GM12878 (cell line): Measurements from ENCODE around the gene SORT1. TPM values are rescaled to one million over a fixed set of nuclear protein-coding genes. Genes with fewer than 3 reads are reported as not detected.

Experiments used
- BHLHE40 ChIP-seq, 2 experiments: fragments of 450-650 bp in 1 of 2; IDR thresholded peaks; 2 replicates each; pipeline ENCODE4 v1.6.1; 2011 to 2017; ENCODE audit warnings: low read depth in 2 of 2, borderline replicate concordance in 1 of 2, improper control_type of control experiment in 1 of 2, low read length in 1 of 2, mild to moderate bottlenecking in 1 of 2
- BMI1 ChIP-seq: fragments of 450-650 bp; IDR thresholded peaks from 2 replicates; pipeline ENCODE4 v1.6.1; 2016; ENCODE audit warnings: mild to moderate bottlenecking, moderate library complexity, borderline replicate concordance
- GATAD2B ChIP-seq: fragments of 450-650 bp; conservative IDR thresholded peaks from 2 replicates; pipeline ENCODE4 v1.6.1; 2017; ENCODE audit warnings: low read depth, mild to moderate bottlenecking, moderate library complexity
- KDM1A ChIP-seq: fragments of 200-600 bp; sonication (generic); IDR thresholded peaks from 2 replicates; pipeline ENCODE4 v1.6.1; 2016; ENCODE audit warnings: borderline replicate concordance
- POLR2A ChIP-seq: IDR thresholded peaks from 2 replicates; pipeline ENCODE4 v1.6.1; 2011; ENCODE audit warnings: low read depth, mild to moderate bottlenecking, low read length
- PRDM15 ChIP-seq: fragments of 450-650 bp; formaldehyde crosslinking; IDR thresholded peaks from 2 replicates; pipeline ENCODE4 v1.4.0; 2020; ENCODE audit warnings: mild to moderate bottlenecking, moderate library complexity
- RFX5 ChIP-seq: IDR thresholded peaks from 2 replicates; pipeline ENCODE4 v1.6.1; 2011; ENCODE audit warnings: low read depth, low read length, improper control_type of control experiment
- YY1 ChIP-seq: IDR thresholded peaks from 2 replicates; pipeline ENCODE4 v1.6.1; 2011; ENCODE audit warnings: low read depth, mild to moderate bottlenecking, low read length
- ZNF384 ChIP-seq: IDR thresholded peaks from 2 replicates; pipeline ENCODE4 v1.6.1; 2012; ENCODE audit warnings: low read depth, mild to moderate bottlenecking, low read length, improper control_type of control experiment, borderline replicate concordance
- ZSCAN29 ChIP-seq: fragments of 450-650 bp; IDR thresholded peaks from 2 replicates; pipeline ENCODE4 v1.6.1; 2017; ENCODE audit warnings: mild to moderate bottlenecking, moderate library complexity
- polyA plus RNA-seq, 11 experiments: library from polyadenylated mRNA; depleted of rRNA in 4 of 11; unstranded in 6 of 11; stranded (reverse) in 5 of 11; fragments of >200 nt; fragmentation: Nextera tagmentation in 4 of 11; fragmentation: Illumina TruSeq in 1 of 11; extraction: Ambion mirVana in 4 of 11; extraction: Trizol in 1 of 11; gene quantifications; 1 replicate in 1 of 11; 2 replicates in 10 of 11; pipeline versions ENCODE4 v1.2.1 to v1.2.3, GENCODE V29; 2011 to 2016; ENCODE audit warnings: inconsistent platforms in 2 of 11, missing spikeins in 2 of 11, low read depth in 1 of 11
- total RNA-seq, 4 experiments: library from RNA; depleted of rRNA in 3 of 4; stranded (reverse); fragments of >200 nt in 3 of 4; fragmentation: Illumina TruSeq in 1 of 4; extraction: Trizol in 1 of 4; gene quantifications; 2 replicates each; pipeline versions ENCODE4 v1.2.1 to v1.2.3, GENCODE V29; 2013 to 2021
- TF ChIP-seq, protein P1 (sequence below): fragments of 450-650 bp; IDR thresholded peaks from 2 replicates; pipeline ENCODE4 v1.6.1; 2017; ENCODE audit warnings: mild to moderate bottlenecking
- TF ChIP-seq, protein P2 (sequence below): fragments of 450-650 bp; IDR thresholded peaks from 2 replicates; pipeline ENCODE4 v1.6.1; 2018; ENCODE audit warnings: mild to moderate bottlenecking, low read depth, moderate library complexity; ENCODE audit not compliant: partially characterized antibody

Gene SORT1
- total and polyA plus RNA-seq, 10 of the 15 experiments (the other 5 are each of a cell fraction or from before 2014, with no cell fraction given) = 0.06 to 1.9 (median 0.33) TPM; not detected in 1

DNA sequence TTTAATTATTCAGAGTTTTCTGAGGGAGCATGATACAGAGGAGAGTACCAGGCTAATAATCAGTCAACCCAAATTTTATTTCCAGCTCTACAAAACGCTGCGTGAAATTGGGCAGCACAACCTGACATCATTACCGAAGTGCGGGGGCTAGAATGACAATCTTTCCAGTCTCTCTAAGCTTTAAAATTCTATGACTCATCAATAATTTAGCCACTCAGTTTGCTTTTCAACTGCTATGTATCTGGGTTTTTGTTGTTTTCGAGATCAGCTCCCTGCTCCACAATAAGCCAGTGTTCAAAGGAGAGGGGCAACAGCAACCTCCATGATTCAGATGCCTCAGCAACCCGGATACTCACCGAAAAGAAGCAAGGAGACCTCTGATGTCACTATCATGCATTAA, 13.9 kb downstream of the SORT1 start (continued):
- no peak for TF ChIP-seq PRDM15 (CRISPR knock-in tag)
- TF ChIP-seq BHLHE40 (IDR thresholded peaks at IDR 0.05; ENCODE audit: borderline replicate concordance in 1 of 2, low read depth in 2 of 2, low read length in 1 of 2) = no peak
- TF ChIP-seq ZNF384 = no peak
- no peak for TF ChIP-seq POLR2A
- no peak for TF ChIP-seq KDM1A
- TF ChIP-seq GATAD2B = no peak
- TF ChIP-seq, protein P1, sequence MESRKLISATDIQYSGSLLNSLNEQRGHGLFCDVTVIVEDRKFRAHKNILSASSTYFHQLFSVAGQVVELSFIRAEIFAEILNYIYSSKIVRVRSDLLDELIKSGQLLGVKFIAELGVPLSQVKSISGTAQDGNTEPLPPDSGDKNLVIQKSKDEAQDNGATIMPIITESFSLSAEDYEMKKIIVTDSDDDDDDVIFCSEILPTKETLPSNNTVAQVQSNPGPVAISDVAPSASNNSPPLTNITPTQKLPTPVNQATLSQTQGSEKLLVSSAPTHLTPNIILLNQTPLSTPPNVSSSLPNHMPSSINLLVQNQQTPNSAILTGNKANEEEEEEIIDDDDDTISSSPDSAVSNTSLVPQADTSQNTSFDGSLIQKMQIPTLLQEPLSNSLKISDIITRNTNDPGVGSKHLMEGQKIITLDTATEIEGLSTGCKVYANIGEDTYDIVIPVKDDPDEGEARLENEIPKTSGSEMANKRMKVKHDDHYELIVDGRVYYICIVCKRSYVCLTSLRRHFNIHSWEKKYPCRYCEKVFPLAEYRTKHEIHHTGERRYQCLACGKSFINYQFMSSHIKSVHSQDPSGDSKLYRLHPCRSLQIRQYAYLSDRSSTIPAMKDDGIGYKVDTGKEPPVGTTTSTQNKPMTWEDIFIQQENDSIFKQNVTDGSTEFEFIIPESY = no peak
- no peak for TF ChIP-seq BMI1
- TF ChIP-seq, protein P2, sequence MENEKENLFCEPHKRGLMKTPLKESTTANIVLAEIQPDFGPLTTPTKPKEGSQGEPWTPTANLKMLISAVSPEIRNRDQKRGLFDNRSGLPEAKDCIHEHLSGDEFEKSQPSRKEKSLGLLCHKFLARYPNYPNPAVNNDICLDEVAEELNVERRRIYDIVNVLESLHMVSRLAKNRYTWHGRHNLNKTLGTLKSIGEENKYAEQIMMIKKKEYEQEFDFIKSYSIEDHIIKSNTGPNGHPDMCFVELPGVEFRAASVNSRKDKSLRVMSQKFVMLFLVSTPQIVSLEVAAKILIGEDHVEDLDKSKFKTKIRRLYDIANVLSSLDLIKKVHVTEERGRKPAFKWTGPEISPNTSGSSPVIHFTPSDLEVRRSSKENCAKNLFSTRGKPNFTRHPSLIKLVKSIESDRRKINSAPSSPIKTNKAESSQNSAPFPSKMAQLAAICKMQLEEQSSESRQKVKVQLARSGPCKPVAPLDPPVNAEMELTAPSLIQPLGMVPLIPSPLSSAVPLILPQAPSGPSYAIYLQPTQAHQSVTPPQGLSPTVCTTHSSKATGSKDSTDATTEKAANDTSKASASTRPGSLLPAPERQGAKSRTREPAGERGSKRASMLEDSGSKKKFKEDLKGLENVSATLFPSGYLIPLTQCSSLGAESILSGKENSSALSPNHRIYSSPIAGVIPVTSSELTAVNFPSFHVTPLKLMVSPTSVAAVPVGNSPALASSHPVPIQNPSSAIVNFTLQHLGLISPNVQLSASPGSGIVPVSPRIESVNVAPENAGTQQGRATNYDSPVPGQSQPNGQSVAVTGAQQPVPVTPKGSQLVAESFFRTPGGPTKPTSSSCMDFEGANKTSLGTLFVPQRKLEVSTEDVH = no peak
- no peak for TF ChIP-seq YY1
- no peak for TF ChIP-seq RFX5
- TF ChIP-seq ZSCAN29 = no peak
